HEK293T (cell line): ENCODE results near the gene RAB11FIP3.

Source experiments
- ELF4 ChIP-seq: fragments of 450-650 bp; IDR thresholded peaks from 2 replicates; pipeline ENCODE4 v1.6.1; 2017; ENCODE audit warnings: antibody characterized with exemption
- HDGF ChIP-seq: fragments of 450-650 bp; IDR thresholded peaks from 2 replicates; pipeline ENCODE4 v1.6.1; 2017; ENCODE audit warnings: antibody characterized with exemption, borderline replicate concordance
- L3MBTL2 ChIP-seq: fragments of 450-650 bp; conservative IDR thresholded peaks from 2 replicates; pipeline ENCODE4 v1.6.1; 2016; ENCODE audit warnings: mild to moderate bottlenecking
- LEF1 ChIP-seq: fragments of 450-650 bp; IDR thresholded peaks from 2 replicates; pipeline ENCODE4 v1.6.1; 2017; ENCODE audit warnings: mild to moderate bottlenecking, borderline replicate concordance
- NFRKB ChIP-seq: fragments of 450-650 bp; IDR thresholded peaks from 2 replicates; pipeline ENCODE4 v1.6.1; 2016; ENCODE audit warnings: mild to moderate bottlenecking, moderate library complexity

- TF ChIP-seq NFRKB (no peak), L3MBTL2 (peak; percentile 16; the same call in 1 of the 2 replicates), LEF1 (no peak), HDGF (no peak), ELF4 (no peak)
Observed at GRCh38 chr16:426115-426905, 861 bp downstream of the RAB11FIP3 start.
